GM19324 (cell line): ENCODE results near the gene FARSA.
A peak's percentile ranks its signal among the peaks of the same experiment; 100 is the strongest.
"Not testable (repeated sequence)": the region's sequence is repeated elsewhere in the genome, so short reads cannot be mapped to it uniquely, and the experiment has no call there.

Experiments used
- ATAC-seq: cut with Tn5 transposase; IDR thresholded peaks from one replicate; pipeline ENCODE4 v1.9.1; 2021; ENCODE audit warnings: mild to moderate bottlenecking, moderate library complexity; ENCODE audit not compliant: unreplicated experiment, low FRiP score

The FARSA gene

GRCh38 chr19:12938779-12939601 is 5.5 kb upstream of the FARSA start:
- no peak for ATAC-seq

DNA sequence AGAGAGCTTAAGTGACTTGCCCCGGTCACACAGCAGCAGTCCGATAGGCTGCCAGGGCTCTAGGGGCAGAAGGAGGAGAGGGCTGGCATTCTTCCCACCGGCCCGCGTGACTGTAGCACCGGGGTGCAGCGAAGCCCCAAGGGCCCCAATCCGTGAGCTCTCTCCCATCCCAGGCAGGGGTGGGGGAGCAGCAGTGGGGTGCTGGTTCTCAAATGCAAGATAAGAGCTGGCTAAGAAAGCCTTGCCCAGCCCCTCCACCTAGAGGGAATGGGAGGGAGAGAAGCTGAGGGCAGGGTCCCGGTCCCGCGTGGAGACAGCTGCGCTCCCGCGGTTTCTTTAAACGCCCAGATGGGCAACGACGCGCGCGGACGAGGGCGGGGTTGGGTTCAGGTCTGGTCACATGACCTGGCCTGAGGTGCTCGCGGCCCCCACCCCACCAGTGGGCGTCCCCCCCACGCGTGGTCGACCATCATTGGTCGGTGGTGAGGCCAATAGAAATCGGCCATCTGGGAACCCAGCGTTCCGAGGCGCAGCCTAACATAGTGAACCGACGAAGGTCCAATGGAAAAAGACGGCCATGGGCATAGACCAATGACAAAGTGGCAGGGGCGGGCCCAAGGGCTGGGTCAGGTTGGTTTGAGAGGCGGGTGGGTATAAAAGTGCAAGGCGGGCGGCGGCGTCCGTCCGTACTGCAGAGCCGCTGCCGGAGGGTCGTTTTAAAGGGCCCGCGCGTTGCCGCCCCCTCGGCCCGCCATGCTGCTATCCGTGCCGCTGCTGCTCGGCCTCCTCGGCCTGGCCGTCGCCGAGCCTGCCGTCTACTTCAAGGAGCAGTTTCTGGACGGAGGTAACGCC is 4.6 kb upstream of the FARSA start, which contains the start of gene CALR:
CALR (plus strand) TSS at position 683 of the 852 bp plus-strand sequence; CDS start at position 754, 71 bp downstream.
- ATAC-seq, result peak; percentile 92

DNA sequence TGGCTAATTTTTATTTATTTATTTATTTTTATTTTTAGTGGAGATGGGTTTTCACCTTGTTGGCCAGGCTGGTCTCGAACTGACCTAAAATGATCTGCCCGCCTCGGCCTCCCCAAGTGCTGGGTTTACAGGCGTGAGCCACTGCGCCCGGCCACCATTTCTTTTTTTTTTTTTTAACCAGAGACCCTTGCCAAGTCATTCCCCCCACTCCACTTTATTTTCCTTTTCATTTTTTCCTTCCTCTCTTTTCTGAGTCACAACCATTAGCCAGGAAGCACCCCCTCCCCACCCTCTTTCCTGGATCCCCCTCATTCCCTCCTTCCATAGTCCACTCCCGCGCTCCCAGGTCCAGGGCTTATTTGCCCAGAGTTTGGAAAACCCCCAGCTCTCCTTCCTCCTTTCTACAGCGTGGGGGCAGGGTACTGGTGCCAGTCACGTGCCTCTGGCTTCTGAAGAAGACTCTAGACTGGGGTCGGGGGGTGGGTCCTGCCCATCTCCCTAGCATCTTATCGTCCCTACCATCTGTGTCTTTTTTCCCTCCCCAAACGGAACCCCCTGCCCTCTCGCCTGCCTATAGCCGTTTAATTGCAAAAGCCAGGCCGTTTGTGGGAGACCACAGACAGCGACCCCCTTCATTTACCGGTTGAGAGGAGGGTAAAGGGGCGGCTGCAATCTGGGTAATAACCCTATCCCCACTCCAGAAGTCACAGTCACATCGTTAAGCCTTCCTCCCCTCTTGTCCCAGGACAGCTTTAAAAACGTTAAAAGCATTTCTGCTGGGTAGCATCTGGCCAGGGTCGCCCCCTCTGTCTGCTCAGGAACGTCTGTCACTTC is 3.8 kb upstream of the FARSA start:
- no peak for ATAC-seq

- no peak for ATAC-seq
These were observed 3.1 kb upstream of the FARSA start for GRCh38 chr19:12936582-12936981.

DNA sequence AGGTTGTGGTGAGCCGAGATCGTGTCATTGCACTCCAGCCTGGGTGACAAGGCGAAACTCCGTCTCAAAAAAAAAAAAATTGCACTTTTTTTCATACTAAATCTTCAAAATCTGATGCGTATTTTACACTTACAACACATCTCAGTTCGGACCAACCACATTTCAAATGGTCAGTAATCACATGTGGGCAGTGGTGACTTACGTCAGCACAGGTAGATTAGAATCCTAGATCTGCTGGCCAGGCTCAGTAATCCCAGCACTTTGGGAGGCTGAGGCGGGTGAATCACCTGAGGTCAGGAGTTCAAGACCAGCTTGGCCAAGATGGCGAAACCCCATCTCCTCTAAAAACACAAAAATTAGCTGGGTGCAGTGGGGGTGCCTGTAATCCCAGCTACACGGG is 1.6 kb upstream of the FARSA start:
- ATAC-seq, result no peak

- ATAC-seq, result no peak
These were observed 872 bp downstream of the FARSA start for GRCh38 chr19:12932392-12933286.

DNA sequence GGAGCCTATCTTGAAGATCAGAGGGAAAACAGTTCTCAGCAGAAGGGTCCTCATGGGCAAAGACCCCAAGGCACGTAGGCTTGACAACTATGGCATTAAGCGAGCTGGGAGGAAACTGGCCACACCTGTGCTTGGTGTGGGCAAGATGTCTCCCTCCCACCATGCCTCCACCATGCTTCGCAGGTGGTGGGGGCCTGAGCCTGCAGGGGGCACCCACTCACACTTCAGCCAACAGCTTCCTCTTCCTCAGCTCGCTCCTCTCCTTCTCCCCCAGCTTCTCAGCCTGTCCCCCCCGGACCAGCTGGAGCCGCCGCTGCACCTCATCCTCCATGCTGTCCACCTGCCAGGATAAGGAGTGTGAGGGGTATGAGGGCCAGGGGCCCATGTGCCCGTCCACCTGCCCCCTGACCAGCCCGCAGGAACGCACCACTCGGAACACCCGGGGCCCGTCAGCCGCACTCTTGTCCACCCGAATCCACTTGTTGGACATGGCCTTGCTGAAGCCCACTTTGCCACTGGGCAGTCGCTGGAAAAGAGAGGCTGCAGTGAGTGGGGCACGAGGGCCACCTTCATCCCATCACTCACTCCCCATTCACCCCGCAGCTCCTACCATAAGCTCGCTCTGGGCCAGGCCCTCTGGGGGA is 3.4 kb downstream of the FARSA start:
- no peak for ATAC-seq

- no peak for ATAC-seq
These were observed 8.7 kb downstream of the FARSA start for GRCh38 chr19:12924621-12925310.

GRCh38 chr19:12922959-12923358 is 10.6 kb downstream of the FARSA start:
- no peak for ATAC-seq

DNA sequence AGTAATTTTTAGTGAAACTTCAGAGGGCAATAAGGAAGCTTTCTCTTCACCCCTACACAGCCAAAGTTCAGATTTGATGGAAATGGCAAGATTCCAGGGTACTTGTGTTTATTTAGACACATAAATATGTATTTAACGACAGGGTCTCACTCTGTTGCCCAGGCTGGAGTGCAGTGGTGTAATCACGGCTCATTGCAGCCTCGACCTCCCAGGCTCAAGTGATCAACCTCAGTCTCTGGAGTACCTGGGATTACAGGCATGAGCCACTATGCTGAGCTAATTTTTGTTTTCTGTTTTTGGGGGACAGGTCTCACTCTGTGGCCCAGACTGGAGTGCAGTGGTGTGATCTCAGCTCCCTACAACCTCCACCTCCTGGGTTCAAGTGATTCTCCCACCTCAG is 12.5 kb downstream of the FARSA start:
- ATAC-seq, result no peak

DNA sequence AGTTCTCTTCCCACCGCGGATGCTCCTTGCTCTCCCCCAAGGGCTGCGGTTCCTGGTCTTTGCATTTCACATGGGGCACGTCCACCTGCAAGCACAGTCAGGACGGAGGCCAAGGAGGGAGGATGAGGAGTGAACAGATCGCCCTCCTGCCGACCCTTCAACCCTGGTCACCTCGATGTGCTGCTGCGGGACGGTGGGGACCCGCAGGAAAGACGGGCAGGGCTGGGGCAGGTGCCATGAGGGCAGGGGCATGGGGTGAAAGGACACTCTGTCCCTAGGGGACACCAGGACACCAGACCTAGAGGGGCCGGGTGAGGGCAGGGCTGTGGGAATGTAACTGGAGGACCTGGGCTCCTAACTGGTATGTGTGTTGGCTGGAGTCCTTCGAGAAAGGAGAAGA is 15.3 kb downstream of the FARSA start:
- ATAC-seq, result no peak

DNA sequence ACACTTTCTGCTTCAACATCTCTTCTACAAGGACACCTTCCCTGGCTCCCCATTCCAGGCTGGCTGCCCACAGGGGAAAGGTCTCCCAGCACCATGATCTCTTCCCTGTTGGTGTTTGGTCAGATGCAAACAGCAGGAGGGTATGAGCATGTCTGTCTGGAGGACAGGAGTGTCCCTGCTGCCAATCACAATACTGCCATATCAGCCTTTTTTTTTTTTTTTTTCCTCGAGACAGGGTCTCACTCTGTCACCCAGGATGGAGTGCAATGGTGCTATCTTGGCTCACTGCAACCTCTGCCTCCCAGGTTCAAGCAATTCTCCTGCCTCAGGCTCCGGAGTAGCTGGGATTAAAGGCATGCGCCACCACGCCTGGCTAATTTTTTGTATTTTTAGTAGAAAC is 17.7 kb downstream of the FARSA start:
- not testable (repeated sequence) for ATAC-seq

- ATAC-seq, result no peak
These were observed 19.4 kb downstream of the FARSA start for GRCh38 chr19:12913851-12914690.

GRCh38 chr19:12913011-12913561 is 20.4 kb downstream of the FARSA start:
- no peak for ATAC-seq

GRCh38 chr19:12912571-12912970 is 20.9 kb downstream of the FARSA start:
- no peak for ATAC-seq

GRCh38 chr19:12907166-12907565 is 26.3 kb downstream of the FARSA start:
- no peak for ATAC-seq

- peak; percentile 77 for ATAC-seq
These were observed 33.5 kb downstream of the FARSA start for GRCh38 chr19:12899891-12900518.
